Stimulated activated naive CD8-positive, alpha-beta T cell treated with anti-CD3 and anti-CD28 coated beads, Interleukin-15, Interleukin-2, amounts not matched to agents 100 ng/mL and 50 ng/mL, for 24 hours (primary cell): ENCODE data around the gene BRS3.

ENCODE experiments used
- H3K27ac Mint-ChIP-seq: one replicate; pipeline ENCODE4 v1.8.0; 2021; ENCODE audit warnings: mild to moderate bottlenecking, mixed read lengths
- H3K27me3 Mint-ChIP-seq: one replicate; pipeline ENCODE4 v1.8.0; 2021; ENCODE audit warnings: mixed read lengths
- H3K36me3 Mint-ChIP-seq: one replicate; pipeline ENCODE4 v1.8.0; 2021; ENCODE audit warnings: low read depth, mixed read lengths
- H3K4me1 Mint-ChIP-seq: one replicate; pipeline ENCODE4 v1.8.0; 2021; ENCODE audit warnings: low read depth, mixed read lengths
- H3K4me3 Mint-ChIP-seq: one replicate; pipeline ENCODE4 v1.8.0; 2021; ENCODE audit warnings: mild to moderate bottlenecking, mixed read lengths
- H3K9me3 Mint-ChIP-seq: one replicate; pipeline ENCODE4 v1.8.0; 2021; ENCODE audit warnings: mixed read lengths

The BRS3 gene

DNA sequence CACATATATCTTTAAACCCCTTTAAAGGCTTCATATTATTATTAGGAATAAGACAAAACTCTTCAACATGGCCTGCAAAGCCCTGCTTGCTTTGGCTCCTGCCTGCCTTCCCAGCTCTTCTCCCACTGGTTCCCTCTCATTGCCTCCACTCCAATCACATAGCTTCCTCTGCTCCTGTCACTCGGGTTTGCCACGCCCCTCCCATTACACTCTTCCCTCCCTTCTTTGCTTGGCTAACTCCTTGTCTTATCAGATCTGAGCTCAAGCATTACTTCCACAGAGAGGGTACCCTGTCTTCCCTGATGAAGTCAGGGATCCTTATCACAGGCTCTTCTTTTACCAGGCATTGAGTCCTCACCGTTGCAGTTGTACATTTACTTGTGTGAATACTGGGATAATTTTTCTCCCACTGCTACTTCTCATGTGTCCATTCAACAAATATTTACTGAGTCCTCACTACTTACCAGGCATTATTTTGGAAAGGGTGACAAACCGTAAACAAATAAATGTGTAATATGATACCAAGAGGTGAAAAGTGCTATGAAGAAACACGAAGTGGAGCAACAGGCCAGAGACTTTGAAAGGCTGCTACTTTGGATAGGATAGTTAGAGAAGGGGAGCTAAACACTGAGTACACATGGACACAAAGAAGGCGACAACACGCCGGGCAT, 41.0 kb downstream of the BRS3 start:
- no peaks in the 10 kb centered on the region for H3K36me3 Mint-ChIP-seq
- no peak overlapping the region for H3K27ac Mint-ChIP-seq

DNA sequence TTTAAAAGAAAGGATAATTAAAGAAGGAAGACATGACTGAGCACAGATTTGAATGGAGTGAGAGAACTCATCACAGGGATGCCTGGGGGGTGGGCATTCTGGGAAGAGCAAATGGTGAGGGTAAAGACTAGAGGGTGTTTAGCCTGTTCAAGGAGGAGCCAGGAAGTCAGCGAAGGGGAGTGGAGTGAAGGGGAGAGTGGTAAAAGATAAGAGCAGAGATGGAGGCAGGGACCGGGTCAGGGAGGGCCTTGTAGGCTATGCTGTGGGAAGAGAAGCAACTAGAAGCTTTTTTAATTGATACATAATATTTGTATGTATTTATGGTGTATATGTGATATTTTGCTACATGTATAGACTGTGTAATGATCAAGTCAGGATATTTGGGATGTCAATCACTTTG, 42.0 kb downstream of the BRS3 start:
- Mint-ChIP-seq H3K9me3 (no peaks in the 10 kb centered on the region), H3K27ac (no peak overlapping the region), H3K4me1 (peaks cover 3% of the 10 kb centered on the region), H3K27me3 (no peaks in the 10 kb centered on the region), H3K36me3 (no peaks in the 10 kb centered on the region), H3K4me3 (no peak overlapping the region)

More for the DNA sequence above, 41.0 kb downstream of the BRS3 start:
- H3K4me3 Mint-ChIP-seq, result no peak overlapping the region
- H3K9me3 Mint-ChIP-seq, result no peaks in the 10 kb centered on the region
- H3K27me3 Mint-ChIP-seq, result no peaks in the 10 kb centered on the region
- H3K4me1 Mint-ChIP-seq, result peaks cover 3% of the 10 kb centered on the region

GRCh38 chrX:136531951-136532350, 44.2 kb downstream of the BRS3 start, which contains the start of gene VGLL1:
Gene VGLL1, plus strand, starts transcription at chrX:136532215. Its CDS starts 3,806 bp downstream, at chrX:136536021.
- Mint-ChIP-seq H3K4me1 (no peaks in the 10 kb centered on the region), H3K4me3 (no peak within 1 kb of the TSS), H3K36me3 (no peaks in the 10 kb centered on the region), H3K27me3 (no peaks in the 10 kb centered on the region), H3K27ac (no peak within 1 kb of the TSS), H3K9me3 (no peaks in the 10 kb centered on the region)

DNA sequence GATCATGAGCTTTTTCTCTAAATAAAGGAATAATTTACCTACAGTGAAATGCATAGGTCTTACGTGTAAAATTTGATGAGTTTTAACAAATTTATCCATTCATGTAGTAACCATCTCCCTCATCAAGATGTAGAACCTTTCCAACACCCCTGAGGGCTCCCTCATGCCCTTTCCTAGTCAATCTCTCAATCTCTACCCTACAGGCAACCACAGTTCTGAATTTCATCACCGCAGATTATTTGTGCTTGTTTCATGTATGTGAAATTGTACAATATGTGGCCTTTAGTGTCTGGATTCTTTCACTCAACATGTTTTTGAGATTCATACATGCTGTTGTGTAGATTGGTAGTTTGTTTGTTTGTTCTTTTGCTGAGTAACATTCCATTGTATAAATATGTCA, 46.4 kb downstream of the BRS3 start:
- H3K4me1 Mint-ChIP-seq, result no peaks in the 10 kb centered on the region
- no peaks in the 10 kb centered on the region for H3K27me3 Mint-ChIP-seq
- no peaks in the 10 kb centered on the region for H3K9me3 Mint-ChIP-seq
- no peak overlapping the region for H3K4me3 Mint-ChIP-seq
- no peak overlapping the region for H3K27ac Mint-ChIP-seq
- H3K36me3 Mint-ChIP-seq, result no peaks in the 10 kb centered on the region

DNA sequence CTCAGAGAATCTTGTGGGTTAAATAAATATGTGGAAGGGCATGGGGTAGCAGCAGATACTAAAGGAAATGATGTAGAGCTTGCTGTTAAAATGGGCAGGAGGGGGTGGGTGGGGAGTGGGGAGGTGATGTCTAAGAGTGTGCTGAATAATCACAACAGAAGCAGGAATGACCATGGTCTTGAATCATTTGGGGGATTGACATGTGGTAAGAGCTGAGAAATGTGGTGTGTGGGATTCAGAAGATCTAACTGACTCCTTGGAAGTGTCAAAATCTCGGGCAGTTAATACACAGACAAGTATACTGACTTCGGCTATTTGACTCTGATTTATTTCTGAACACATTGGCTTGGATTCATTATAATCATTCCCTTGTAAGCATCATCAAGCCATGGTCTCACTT, 51.1 kb downstream of the BRS3 start:
- Mint-ChIP-seq H3K4me3 (no peak overlapping the region), H3K36me3 (no peaks in the 10 kb centered on the region), H3K27me3 (no peaks in the 10 kb centered on the region), H3K27ac (no peak overlapping the region), H3K9me3 (no peaks in the 10 kb centered on the region), H3K4me1 (peaks cover 12% of the 10 kb centered on the region)

- H3K36me3 Mint-ChIP-seq, result no peaks in the 10 kb centered on the region
- no peaks in the 10 kb centered on the region for H3K9me3 Mint-ChIP-seq
- peaks cover 17% of the 10 kb centered on the region for H3K4me1 Mint-ChIP-seq
- no peaks in the 10 kb centered on the region for H3K27me3 Mint-ChIP-seq
- no peak overlapping the region for H3K4me3 Mint-ChIP-seq
- no peak overlapping the region for H3K27ac Mint-ChIP-seq
These were observed 52.5 kb downstream of the BRS3 start for GRCh38 chrX:136540226-136540625.

- no peak overlapping the region for H3K27ac Mint-ChIP-seq
- H3K36me3 Mint-ChIP-seq, result no peaks in the 10 kb centered on the region
- H3K27me3 Mint-ChIP-seq, result no peaks in the 10 kb centered on the region
- H3K4me3 Mint-ChIP-seq, result no peak overlapping the region
- H3K9me3 Mint-ChIP-seq, result no peaks in the 10 kb centered on the region
- H3K4me1 Mint-ChIP-seq, result peaks cover 26% of the 10 kb centered on the region
These were observed 53.5 kb downstream of the BRS3 start for GRCh38 chrX:136541294-136541693.

- no peaks in the 10 kb centered on the region for H3K36me3 Mint-ChIP-seq
- H3K27ac Mint-ChIP-seq, result no peak overlapping the region
- H3K4me3 Mint-ChIP-seq, result no peak overlapping the region
- H3K9me3 Mint-ChIP-seq, result no peaks in the 10 kb centered on the region
- no peaks in the 10 kb centered on the region for H3K27me3 Mint-ChIP-seq
- H3K4me1 Mint-ChIP-seq, result peaks cover 36% of the 10 kb centered on the region
These were observed 54.5 kb downstream of the BRS3 start for GRCh38 chrX:136542281-136542680.
